Measurements from ENCODE around the gene SHMT2.

DNA sequence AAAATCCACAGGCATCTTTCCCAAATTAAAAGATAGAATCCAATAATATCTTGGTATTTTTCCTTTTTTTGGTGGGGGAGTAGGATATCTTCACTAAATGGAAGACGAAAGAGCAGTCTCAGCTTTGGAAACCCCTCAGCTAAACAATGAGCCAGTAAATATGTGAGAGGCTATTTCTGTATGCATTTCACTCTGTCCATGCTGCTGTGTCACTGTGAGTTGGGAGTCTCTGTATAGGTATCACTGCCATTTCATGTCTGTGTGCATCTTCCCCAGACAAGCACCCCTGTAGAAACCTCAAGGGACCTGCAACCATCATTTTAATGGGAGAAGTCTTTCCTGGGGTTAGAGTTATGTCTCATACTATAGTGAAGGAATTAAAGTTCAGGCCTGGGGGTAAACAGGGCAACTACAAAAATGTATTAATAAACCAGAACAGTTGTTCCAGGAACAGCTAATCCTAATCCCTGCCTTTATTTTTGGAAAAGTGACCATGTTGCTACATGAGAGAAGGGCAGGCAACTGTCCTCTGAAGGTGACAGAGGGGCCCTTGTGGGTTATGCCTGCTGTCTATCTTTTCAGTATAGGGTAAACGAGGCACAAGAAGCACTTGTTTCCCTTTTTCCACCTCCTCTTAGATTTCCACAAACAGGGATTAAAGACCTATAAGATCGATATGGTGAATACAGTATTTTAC, 32.8 kb downstream of the SHMT2 start:
- TF ChIP-seq POLR2AphosphoS5 (IDR thresholded peaks at IDR 0.05; ENCODE audit: low read depth, low read length): no peak
- TF ChIP-seq SIN3A (IDR thresholded peaks at IDR 0.05; ENCODE audit: borderline replicate concordance, insufficient read depth, low read length): no peak

Data from PFSK-1 (cell line).